Adrenal gland (tissue), 5 donors: ENCODE results near the gene APOC3.

Experiments
- POLR2A ChIP-seq, 2 donors: fragments of 450-650 bp; IDR thresholded peaks; one replicate each; pipeline ENCODE4 v1.6.1; 2017; ENCODE audit warnings: antibody characterized with exemption in 2 of 2, mild to moderate bottlenecking in 2 of 2, moderate library complexity in 1 of 2
- TF ChIP-seq, protein P1 (sequence below), 6 experiments: fragments of 450-650 bp in 4 of 6; fragments of 200-600 bp in 2 of 6; sonication (generic) in 1 of 6; IDR thresholded peaks; 1 replicate in 5 of 6; 2 replicates in 1 of 6; pipeline versions ENCODE4 v1.5.1 to v1.8.0; 2016 to 2021; ENCODE audit warnings: antibody characterized with exemption in 6 of 6, mild to moderate bottlenecking in 2 of 6, moderate library complexity in 1 of 6
- donor health status: DM: no; HTN: no; CAD: no.

DNA sequence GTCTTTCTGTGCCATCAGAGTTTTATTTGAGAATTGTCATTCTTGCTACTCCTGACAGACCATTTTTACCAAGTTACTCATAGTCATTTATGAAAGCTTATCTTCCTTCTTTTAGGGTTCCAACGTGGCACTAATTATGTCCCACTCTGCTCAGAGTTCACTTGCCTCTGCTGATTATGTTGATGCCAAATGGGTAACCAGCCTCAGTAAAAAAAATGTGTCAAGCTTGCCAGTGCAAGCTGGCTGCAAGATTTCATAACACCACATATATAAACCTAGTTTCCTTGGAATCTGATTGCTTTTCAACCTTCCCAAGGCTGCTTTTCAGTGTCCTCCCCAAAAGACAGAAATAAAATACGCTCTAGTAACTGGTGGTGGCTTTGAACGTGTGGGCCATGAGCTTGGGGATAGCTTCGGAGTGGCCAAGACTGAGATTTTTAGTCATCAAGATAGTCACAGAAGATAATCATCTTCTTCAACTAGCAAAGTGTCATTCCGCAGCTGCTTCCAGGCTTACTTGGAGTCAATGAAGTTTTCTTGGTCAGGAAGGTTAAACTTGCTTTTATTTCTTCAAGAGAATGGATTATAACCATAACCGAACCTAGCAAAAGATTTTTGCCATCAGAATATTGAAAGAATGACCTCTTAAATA is 37.2 kb downstream of the APOC3 start:
- TF ChIP-seq POLR2A (IDR thresholded peaks at IDR 0.05), result no peak
- TF ChIP-seq, protein P1, sequence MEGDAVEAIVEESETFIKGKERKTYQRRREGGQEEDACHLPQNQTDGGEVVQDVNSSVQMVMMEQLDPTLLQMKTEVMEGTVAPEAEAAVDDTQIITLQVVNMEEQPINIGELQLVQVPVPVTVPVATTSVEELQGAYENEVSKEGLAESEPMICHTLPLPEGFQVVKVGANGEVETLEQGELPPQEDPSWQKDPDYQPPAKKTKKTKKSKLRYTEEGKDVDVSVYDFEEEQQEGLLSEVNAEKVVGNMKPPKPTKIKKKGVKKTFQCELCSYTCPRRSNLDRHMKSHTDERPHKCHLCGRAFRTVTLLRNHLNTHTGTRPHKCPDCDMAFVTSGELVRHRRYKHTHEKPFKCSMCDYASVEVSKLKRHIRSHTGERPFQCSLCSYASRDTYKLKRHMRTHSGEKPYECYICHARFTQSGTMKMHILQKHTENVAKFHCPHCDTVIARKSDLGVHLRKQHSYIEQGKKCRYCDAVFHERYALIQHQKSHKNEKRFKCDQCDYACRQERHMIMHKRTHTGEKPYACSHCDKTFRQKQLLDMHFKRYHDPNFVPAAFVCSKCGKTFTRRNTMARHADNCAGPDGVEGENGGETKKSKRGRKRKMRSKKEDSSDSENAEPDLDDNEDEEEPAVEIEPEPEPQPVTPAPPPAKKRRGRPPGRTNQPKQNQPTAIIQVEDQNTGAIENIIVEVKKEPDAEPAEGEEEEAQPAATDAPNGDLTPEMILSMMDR (IDR thresholded peaks at IDR 0.05), result no peak
